Progenitor cell of endocrine pancreas (in vitro differentiated cells): ENCODE results near the gene TANK. TPM values are rescaled to one million over a fixed set of nuclear protein-coding genes. Genes with fewer than 3 reads are reported as not detected.

Experiments
- DNase-seq: peaks from one replicate; pipeline ENCODE4 v3.0.0; 2021; ENCODE audit warnings: low spot score; ENCODE audit not compliant: unreplicated experiment
- H3K27ac Mint-ChIP-seq: 2 replicates; pipeline ENCODE4 v1.8.0; 2021; ENCODE audit warnings: mild to moderate bottlenecking, moderate library complexity, mixed read lengths
- H3K27me3 Mint-ChIP-seq: 2 replicates; pipeline ENCODE4 v1.8.0; 2021; ENCODE audit warnings: mixed read lengths
- H3K36me3 Mint-ChIP-seq: 2 replicates; pipeline ENCODE4 v1.8.0; 2022; ENCODE audit warnings: mixed read lengths; ENCODE audit not compliant: insufficient read depth
- H3K4me1 Mint-ChIP-seq: 2 replicates; pipeline ENCODE4 v1.8.0; 2021; ENCODE audit warnings: low read depth, mixed read lengths
- H3K4me3 Mint-ChIP-seq: 2 replicates; pipeline ENCODE4 v1.8.0; 2021; ENCODE audit warnings: low read depth, mild to moderate bottlenecking, moderate library complexity, mixed read lengths
- H3K9me3 Mint-ChIP-seq: 2 replicates; pipeline ENCODE4 v1.8.0; 2021; ENCODE audit warnings: low read depth, mixed read lengths
- long read RNA-seq: library from polyadenylated mRNA; unstranded; transcript quantifications from one replicate; pipeline ENCODE4 v2.0.0, GENCODE V29; 2020
- total RNA-seq: library from RNA; stranded (reverse); gene quantifications from 2 replicates; pipeline ENCODE4 v1.2.1, GENCODE V29; 2021
- TF ChIP-seq, protein P1 (sequence below): fragments of 200-600 bp; sonication (generic); IDR thresholded peaks from one replicate; pipeline ENCODE4 v1.5.0; 2021; ENCODE audit warnings: antibody characterized with exemption, mild to moderate bottlenecking; ENCODE audit not compliant: unreplicated experiment

The TANK gene, protein sequence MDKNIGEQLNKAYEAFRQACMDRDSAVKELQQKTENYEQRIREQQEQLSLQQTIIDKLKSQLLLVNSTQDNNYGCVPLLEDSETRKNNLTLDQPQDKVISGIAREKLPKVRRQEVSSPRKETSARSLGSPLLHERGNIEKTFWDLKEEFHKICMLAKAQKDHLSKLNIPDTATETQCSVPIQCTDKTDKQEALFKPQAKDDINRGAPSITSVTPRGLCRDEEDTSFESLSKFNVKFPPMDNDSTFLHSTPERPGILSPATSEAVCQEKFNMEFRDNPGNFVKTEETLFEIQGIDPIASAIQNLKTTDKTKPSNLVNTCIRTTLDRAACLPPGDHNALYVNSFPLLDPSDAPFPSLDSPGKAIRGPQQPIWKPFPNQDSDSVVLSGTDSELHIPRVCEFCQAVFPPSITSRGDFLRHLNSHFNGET
- 33.5 and 34.4 TPM in 2 replicates for total RNA-seq
- long read RNA-seq, transcript TANK-202 (8 exons, 2,171 nt), result major isoform, 70 of 130 reads
- long read RNA-seq, partial matches to known transcripts, result 7 of 130 reads
- long read RNA-seq, other reads (novel, unspliced or antisense), result 53 of 130 reads

DNA sequence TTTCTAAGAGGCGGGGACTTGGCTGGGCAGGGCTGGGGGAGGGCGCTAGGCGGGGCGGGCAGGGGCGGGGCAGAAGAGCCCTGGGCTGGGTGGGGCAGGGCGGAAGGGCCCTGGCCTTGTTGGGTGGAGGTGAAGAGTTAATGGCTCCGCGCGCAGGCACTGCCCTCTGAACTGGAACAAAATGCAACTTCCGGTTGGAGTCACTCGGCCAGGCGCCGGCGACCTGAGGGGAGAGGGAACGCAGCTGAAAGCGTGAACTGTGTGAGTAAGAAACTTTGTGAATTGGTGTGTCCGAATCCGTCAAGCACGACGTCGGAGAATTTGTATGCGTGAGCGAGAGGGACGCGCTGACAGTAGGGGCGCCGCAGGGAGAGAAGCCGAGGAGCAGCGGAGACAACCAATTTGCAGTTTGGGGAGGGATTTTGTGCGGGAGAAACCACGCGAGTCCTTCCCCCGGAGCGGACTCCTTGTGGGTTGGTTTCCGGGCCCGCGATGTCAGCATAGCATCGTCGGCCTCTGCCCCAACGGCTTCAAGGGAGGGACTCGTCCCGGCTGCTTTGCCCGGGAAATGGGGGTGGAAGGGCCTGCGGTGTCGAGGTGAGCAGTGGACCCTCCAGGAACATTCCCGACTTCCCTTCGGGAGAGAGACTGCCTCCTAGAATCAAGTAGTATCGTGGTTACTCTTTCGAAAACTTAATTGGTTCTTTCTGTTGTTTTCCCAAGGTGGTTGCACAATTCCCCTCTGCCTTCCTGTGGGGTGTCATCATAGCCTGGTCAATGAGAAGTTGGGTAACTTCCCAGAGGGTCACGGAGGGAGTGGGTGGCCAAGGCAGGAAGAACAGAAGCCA lies at the start of gene TANK:
Gene TANK (plus strand): TSS at position 203 of the 848 bp plus-strand sequence. CDS start 19,235 bp downstream, outside the sequence.
- Mint-ChIP-seq H3K4me3 (peak within 1 kb of the TSS; percentile 100), H3K9me3 (no peaks in the 10 kb centered on the region), H3K36me3 (peaks cover 3% of the 10 kb centered on the region), H3K27ac (peak within 1 kb of the TSS; percentile 99), H3K27me3 (no peaks in the 10 kb centered on the region), H3K4me1 (peaks cover 17% of the 10 kb centered on the region)
- TF ChIP-seq, protein P1, sequence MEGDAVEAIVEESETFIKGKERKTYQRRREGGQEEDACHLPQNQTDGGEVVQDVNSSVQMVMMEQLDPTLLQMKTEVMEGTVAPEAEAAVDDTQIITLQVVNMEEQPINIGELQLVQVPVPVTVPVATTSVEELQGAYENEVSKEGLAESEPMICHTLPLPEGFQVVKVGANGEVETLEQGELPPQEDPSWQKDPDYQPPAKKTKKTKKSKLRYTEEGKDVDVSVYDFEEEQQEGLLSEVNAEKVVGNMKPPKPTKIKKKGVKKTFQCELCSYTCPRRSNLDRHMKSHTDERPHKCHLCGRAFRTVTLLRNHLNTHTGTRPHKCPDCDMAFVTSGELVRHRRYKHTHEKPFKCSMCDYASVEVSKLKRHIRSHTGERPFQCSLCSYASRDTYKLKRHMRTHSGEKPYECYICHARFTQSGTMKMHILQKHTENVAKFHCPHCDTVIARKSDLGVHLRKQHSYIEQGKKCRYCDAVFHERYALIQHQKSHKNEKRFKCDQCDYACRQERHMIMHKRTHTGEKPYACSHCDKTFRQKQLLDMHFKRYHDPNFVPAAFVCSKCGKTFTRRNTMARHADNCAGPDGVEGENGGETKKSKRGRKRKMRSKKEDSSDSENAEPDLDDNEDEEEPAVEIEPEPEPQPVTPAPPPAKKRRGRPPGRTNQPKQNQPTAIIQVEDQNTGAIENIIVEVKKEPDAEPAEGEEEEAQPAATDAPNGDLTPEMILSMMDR, result no peak
- peak; percentile 75 for DNase-seq

- Mint-ChIP-seq H3K4me1 (no peaks in the 10 kb centered on the region), H3K27me3 (peaks cover 3% of the 10 kb centered on the region), H3K9me3 (no peaks in the 10 kb centered on the region), H3K36me3 (no peaks in the 10 kb centered on the region), H3K27ac (no peak overlapping the region), H3K4me3 (no peak overlapping the region)
- no peak for DNase-seq
- TF ChIP-seq, protein P1, result no peak
Observed at GRCh38 chr2:161111531-161111930, 48.7 kb upstream of the TANK start.

GRCh38 chr2:161112908-161113307 lies 47.3 kb upstream of the TANK start:
- Mint-ChIP-seq H3K4me3 (no peak overlapping the region), H3K27me3 (peaks cover 3% of the 10 kb centered on the region), H3K9me3 (no peaks in the 10 kb centered on the region), H3K36me3 (no peaks in the 10 kb centered on the region), H3K27ac (no peak overlapping the region), H3K4me1 (no peaks in the 10 kb centered on the region)
- DNase-seq, result no peak
- TF ChIP-seq, protein P1, result no peak

GRCh38 chr2:161113693-161114575 lies 46.3 kb upstream of the TANK start:
- no peaks in the 10 kb centered on the region for H3K9me3 Mint-ChIP-seq
- H3K27ac Mint-ChIP-seq, result no peak overlapping the region
- TF ChIP-seq, protein P1, result no peak
- DNase-seq, result no peak
- no peaks in the 10 kb centered on the region for H3K36me3 Mint-ChIP-seq
- H3K27me3 Mint-ChIP-seq, result peaks cover 3% of the 10 kb centered on the region
- H3K4me1 Mint-ChIP-seq, result no peaks in the 10 kb centered on the region
- no peak overlapping the region for H3K4me3 Mint-ChIP-seq
